GM19099 (cell line): ENCODE measurements around the gene C17orf107.

Experiments used
- POLR2A ChIP-seq: IDR thresholded peaks from 3 replicates; pipeline ENCODE4 v1.6.1; 2011; ENCODE audit warnings: low read depth; ENCODE audit not compliant: insufficient read length; ENCODE audit errors: extremely low read depth

Gene C17orf107

GRCh38 chr17:4895657-4896331 lies 3.5 kb upstream of the C17orf107 start:
- TF ChIP-seq POLR2A = no peak

- no peak for TF ChIP-seq POLR2A
Observed at GRCh38 chr17:4896332-4897197, 2.8 kb upstream of the C17orf107 start.

GRCh38 chr17:4897198-4897687 lies 2.1 kb upstream of the C17orf107 start:
- no peak for TF ChIP-seq POLR2A

- no peak for TF ChIP-seq POLR2A
Observed at GRCh38 chr17:4897785-4898184, 1.6 kb upstream of the C17orf107 start.

GRCh38 chr17:4898351-4898750 lies 985 bp upstream of the C17orf107 start:
- TF ChIP-seq POLR2A = no peak

- no peak for TF ChIP-seq POLR2A
Observed at GRCh38 chr17:4898927-4899326, 409 bp upstream of the C17orf107 start.

GRCh38 chr17:4900231-4901107 lies 1.1 kb downstream of the C17orf107 start:
- TF ChIP-seq POLR2A = no peak

- TF ChIP-seq POLR2A = no peak
Observed at GRCh38 chr17:4901108-4901647, 1.8 kb downstream of the C17orf107 start.

GRCh38 chr17:4901648-4902344 lies 2.5 kb downstream of the C17orf107 start:
- no peak for TF ChIP-seq POLR2A

- TF ChIP-seq POLR2A = no peak
Observed at GRCh38 chr17:4902540-4902939, 3.2 kb downstream of the C17orf107 start.

- TF ChIP-seq POLR2A = no peak
Observed at GRCh38 chr17:4903051-4903818, 3.9 kb downstream of the C17orf107 start, which contains the start of gene CHRNE. Gene CHRNE, minus strand, starts transcription at chr17:4903098. Its CDS starts 35 bp downstream, at chr17:4903063.

GRCh38 chr17:4908301-4908700 lies 9.0 kb downstream of the C17orf107 start:
- TF ChIP-seq POLR2A = no peak
